ENCODE data around the gene RAX. TPM values are rescaled to one million over a fixed set of nuclear protein-coding genes. Genes with fewer than 3 reads are reported as not detected.

Gene RAX
- total RNA-seq, 1 donor = not detected

DNA sequence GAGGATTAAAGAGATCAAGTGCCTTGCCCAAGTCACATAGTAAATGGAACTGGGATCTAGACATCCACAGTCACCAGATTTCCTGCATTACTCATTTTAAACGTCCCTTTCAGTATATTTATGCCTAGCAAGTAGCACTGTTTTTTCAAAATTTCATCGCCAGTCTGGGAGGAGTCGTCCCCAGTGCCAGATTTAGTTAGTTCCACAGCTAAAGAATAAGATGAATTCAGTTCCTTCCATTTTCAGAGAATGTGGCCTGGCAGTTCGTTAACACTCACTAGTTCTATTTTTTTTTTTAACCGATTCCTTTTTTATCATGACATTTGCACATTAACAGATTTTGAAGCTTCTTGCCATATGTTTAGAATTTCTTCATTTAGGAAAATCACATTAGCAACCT, 42.1 kb downstream of the RAX start:
- no peak overlapping the region for H3K4me3 ChIP-seq (ENCODE audit: low read depth, low read length)
- TF ChIP-seq, protein P1, sequence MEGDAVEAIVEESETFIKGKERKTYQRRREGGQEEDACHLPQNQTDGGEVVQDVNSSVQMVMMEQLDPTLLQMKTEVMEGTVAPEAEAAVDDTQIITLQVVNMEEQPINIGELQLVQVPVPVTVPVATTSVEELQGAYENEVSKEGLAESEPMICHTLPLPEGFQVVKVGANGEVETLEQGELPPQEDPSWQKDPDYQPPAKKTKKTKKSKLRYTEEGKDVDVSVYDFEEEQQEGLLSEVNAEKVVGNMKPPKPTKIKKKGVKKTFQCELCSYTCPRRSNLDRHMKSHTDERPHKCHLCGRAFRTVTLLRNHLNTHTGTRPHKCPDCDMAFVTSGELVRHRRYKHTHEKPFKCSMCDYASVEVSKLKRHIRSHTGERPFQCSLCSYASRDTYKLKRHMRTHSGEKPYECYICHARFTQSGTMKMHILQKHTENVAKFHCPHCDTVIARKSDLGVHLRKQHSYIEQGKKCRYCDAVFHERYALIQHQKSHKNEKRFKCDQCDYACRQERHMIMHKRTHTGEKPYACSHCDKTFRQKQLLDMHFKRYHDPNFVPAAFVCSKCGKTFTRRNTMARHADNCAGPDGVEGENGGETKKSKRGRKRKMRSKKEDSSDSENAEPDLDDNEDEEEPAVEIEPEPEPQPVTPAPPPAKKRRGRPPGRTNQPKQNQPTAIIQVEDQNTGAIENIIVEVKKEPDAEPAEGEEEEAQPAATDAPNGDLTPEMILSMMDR (IDR thresholded peaks at IDR 0.05; ENCODE audit: insufficient read depth, low read depth, low read length) = no peak
- DNase-seq (ENCODE audit: low read depth) = no peak

DNA sequence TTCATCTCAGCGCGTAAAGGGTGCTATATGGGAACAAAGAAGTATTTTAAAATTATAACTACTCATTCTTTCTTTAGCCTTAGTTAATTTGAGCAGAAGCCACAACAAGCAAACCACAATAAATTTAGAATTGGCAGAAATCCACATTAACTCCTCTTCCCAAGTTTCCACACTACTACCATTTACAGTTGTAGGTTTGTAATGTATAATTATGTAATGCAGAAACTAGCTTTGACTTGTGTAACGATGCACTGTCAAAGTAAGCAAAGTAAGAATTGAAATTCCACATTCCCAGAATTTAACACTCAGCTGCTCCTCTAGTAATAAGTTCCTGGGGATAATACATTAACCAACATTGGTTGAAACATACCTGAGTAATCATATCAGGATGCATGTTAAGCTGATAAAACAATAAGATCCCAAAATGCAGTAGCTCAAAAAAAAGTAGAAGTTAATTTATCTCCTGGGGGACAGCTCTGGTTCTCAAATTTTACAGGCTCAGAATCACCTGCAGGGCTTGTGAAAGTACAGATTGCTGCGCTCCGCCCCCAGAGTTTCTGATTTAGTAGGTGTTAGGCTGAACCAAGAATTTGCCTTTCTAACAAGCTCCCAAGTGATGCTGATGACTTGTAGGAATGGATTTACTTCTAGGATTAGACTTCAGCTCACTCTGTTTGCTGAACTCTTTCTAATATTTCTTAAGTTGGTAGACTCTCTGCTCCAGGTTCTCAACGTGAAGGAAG, 43.4 kb downstream of the RAX start:
- TF ChIP-seq, protein P1 (IDR thresholded peaks at IDR 0.05; ENCODE audit: insufficient read depth, low read depth, low read length) = no peak
- peak; percentile 5 for DNase-seq (ENCODE audit: low read depth)
- H3K4me3 ChIP-seq (ENCODE audit: low read depth, low read length) = no peak overlapping the region

DNA sequence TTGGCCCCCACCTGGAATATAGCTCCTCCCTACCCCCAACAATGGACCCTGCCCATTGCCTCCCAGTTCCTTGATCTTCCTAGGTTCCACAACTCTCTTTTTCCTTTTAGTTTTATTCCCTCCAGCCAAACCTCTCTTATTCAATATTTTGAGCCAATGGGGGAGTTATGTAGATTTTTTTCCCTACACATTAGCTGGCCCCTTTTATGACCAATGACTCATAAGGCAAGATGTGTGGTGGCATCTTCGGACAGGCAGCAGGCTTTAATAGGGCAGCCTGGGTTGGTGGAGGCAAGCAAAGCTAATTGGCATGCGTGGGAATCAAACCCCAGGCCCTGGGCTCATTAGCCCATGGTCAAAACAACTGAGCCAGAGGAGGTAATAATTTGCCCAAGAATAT, 44.1 kb downstream of the RAX start:
- no peak overlapping the region for H3K4me3 ChIP-seq (ENCODE audit: low read depth, low read length)
- TF ChIP-seq, protein P1 (IDR thresholded peaks at IDR 0.05; ENCODE audit: insufficient read depth, low read depth, low read length) = no peak
- no peak for DNase-seq (ENCODE audit: low read depth)

DNA sequence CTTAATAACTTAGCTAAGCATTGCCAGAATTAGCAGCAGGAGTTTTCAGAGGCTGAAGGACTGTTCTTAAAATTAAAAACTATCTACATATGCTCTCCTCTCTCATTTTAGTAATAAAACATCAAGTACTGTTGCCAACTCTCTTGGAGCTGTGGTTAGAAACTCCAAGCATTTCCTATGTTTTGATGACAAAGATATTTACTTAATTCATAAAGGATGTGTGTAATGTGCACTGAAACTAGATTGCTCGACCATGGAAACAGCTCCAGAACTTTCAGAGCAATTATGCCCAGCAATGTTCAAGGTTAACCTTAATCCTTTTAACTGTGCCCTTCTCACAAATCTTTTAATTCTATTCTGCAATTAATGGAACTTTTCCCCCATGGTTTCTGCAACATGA, 44.9 kb downstream of the RAX start:
- TF ChIP-seq, protein P1 (IDR thresholded peaks at IDR 0.05; ENCODE audit: insufficient read depth, low read depth, low read length) = no peak
- H3K4me3 ChIP-seq (ENCODE audit: low read depth, low read length) = no peak overlapping the region
- peak; percentile 29 for DNase-seq (ENCODE audit: low read depth)

DNA sequence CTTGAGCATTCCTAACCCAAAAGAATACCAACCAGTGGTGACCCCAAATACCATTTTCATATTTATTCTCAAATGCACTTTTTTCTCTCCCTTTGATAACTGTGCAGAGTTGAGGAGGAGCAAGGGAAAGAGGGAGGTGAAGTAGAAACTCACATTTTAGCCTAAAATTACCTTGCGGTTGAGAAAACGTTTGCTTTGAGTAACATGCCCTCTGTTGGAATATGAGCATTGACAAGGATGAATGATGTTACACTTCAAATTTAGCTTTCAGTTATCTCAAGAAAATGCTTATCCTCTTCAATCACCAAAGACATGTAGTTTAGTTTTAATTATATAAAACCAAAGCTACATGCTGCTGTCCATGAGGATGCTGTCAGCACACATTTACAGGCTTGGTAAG, 50.9 kb downstream of the RAX start:
- H3K4me3 ChIP-seq (ENCODE audit: low read depth, low read length) = no peak overlapping the region
- no peak for DNase-seq (ENCODE audit: low read depth)
- TF ChIP-seq, protein P1 (IDR thresholded peaks at IDR 0.05; ENCODE audit: insufficient read depth, low read depth, low read length) = no peak

DNA sequence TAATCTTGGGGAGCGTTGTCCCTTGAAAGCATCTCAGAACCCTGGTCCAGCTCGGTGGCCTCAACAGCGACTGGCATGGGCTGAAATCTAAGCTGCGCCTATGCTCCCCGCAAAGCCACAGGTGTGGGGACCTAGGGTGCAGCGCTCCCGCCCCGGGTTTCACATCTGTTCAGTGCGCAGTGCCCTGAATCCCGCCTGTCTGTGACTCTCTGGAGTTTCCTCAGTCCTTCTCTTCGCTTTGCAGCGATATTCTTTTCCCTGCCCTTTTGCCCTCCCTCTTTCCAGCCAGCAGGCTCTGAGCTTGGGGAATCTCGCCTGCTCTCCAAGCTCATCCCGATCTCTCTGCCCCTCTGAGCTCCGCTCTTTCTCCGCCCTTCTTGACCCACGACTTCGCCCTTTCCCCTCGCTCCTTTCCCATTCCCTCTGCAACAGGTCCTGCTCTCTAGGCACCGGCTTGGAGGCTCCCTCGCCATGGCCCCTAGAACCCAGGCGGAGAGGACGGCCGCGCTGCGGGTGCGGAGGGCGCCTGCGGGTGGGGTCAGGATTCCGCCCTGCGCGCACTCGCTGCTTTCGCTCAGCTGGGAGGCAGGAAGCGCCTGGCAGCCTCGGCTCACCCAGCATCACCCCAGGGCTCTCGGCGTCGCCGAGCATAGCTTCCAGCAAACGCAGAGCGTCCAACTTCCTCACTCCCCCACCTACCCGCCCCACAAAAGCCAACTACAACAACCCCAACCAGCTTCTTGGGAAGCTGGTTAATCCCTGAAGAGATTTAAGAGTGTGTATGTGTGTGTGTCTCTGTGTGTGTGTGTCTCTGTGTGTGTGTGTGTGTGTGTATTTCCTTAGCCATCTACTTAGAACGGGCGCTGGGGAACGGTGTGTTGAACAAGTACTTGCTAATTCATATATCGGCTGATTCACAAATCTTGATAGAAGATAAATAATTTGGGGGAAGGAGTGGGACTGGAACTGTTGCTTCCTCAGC, 52.2 kb downstream of the RAX start:
- H3K4me3 ChIP-seq (ENCODE audit: low read depth, low read length) = no peak overlapping the region
- no peak for DNase-seq (ENCODE audit: low read depth)
- TF ChIP-seq, protein P1 (IDR thresholded peaks at IDR 0.05; ENCODE audit: insufficient read depth, low read depth, low read length) = no peak

All from fibroblast of villous mesenchyme (primary cell).